ENCODE results near the gene KRTAP16-1.
"Not testable (repeated sequence)": the region's sequence is repeated elsewhere in the genome, so short reads cannot be mapped to it uniquely, and the experiment has no call there.

KRTAP16-1 gene

DNA sequence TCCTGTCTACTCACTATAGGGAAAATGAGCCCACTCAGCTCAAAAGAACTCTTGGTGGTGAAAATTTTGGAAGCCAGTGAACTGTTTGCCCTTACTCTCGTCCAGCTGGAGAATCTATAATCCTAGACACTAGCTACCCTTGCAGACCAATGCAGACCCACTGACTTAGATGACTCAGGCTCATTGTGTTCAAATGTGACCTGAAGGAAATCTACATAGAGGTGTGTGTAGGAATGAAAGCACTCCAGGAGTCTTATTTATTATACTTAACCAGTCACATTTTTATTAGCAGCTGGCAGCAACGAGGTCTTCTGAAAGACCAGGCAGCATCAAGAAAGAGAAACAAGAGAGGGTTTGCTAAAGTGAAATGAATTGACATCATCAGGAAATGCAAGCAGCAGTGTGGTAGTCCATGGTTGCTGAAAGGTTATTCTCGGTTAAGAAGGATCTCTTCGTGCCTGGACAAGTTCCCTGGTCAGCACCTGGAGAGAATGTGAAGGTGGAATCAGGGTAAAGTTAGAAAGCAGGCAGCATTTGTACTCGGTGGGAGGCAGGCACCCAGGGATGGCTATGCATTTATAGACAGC lies 7.8 kb downstream of the KRTAP16-1 start:
- no peak for DNase-seq

DNA sequence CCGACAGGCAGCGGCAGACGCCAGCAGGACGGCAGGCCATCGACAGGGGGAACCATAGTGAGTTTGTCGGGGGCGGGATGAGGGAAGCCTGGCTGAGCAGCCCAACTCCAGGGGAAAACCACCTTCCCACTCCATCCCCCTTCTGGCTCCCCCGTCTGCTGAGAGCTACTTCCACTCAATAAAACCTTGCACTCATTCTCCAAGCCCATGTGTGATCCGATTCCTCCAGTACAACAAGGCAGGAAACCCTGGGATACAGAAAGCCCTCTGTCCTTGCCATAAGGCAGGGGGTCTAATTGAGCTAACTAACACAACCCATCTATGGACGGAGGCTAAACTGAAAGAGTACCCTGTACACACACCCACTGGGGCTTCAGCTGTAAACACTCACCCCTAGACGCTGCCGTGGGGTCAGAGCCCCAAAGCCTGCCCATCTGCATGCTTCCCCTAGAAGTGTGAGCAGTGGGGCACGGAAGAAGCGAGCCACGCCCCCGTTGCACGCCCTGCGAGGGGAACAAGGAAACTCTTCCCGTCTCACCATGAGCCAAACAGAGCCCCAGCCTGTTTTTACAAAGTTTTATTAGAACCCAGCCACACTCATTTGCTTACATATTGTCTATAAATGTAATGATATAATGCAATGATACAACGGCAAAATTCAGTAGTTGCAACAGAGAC lies 10.5 kb downstream of the KRTAP16-1 start:
- DNase-seq = no peak

DNA sequence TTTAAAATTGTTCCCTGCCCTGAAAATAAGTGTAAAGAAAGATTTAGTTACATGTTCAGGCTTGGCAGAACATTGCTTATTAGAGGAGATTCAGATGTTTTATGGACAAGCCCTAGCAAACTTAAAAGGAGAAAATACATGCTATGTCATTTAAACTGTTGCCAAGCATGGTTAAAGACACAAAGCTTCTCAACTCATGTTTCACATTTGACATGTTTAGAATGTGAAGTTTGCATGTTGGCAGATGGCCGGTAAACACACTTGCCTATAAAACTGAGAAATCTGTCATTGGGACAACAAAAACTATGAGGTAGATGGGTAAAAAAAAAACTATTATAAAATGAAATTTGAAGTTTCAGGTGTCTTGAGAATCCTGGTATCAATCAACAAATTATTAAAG lies 12.3 kb downstream of the KRTAP16-1 start:
- no peak for DNase-seq

GRCh38 chr17:41294016-41294415 lies 15.1 kb downstream of the KRTAP16-1 start:
- DNase-seq = no peak

DNA sequence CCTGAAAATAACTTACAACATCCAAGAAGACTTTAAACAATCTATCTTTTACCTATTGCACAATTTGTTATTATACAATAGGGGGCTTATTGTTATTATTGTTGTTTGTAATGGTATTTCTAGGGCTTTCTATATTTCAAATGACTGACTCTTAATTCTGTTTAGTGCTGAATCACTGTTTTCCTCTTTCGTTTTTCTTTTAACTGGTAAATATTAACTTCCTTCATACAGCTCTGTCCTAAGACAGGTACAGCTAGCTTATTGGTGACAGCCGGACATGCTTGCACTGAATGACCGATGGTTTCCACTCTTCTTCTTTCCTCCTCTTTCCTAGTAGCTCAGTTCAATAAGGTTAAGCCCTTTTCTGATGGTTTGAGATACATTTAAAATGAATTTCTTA lies 22.1 kb downstream of the KRTAP16-1 start:
- no peak for DNase-seq

GRCh38 chr17:41284546-41284945 lies 24.6 kb downstream of the KRTAP16-1 start:
- DNase-seq = no peak

- DNase-seq = no peak
Measured at GRCh38 chr17:41284043-41284442, 25.1 kb downstream of the KRTAP16-1 start.

GRCh38 chr17:41278176-41278955 lies 30.7 kb downstream of the KRTAP16-1 start:
- DNase-seq = no peak

DNA sequence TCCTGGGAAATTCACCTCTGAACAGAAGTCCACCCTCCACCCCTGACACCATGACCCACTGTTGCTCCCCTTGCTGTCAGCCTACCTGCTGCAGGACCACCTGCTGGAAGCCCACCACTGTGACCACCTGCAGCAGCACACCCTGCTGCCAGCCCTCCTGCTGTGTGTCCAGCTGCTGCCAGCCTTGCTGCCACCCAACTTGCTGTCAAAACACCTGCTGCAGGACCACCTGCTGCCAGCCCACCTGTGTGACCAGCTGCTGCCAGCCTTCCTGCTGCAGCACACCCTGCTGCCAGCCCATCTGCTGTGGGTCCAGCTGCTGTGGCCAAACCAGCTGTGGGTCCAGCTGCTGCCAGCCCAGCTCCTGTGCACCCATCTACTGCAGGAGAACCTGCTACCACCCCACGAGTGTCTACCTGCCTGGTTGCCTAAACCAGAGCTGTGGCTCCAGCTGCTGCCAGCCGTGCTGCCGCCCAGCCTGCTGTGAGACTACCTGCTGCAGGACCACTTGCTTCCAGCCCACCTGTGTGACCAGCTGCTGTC lies 33.4 kb downstream of the KRTAP16-1 start, which contains the start of gene KRTAP9-7:
TSS of gene KRTAP9-7 (plus strand) at position 51 of the 543 bp plus-strand sequence. CDS start at position 51, 0 bp downstream.
- DNase-seq = not testable (repeated sequence)

GRCh38 chr17:41271858-41272257 lies 37.3 kb downstream of the KRTAP16-1 start:
- no peak for DNase-seq

DNA sequence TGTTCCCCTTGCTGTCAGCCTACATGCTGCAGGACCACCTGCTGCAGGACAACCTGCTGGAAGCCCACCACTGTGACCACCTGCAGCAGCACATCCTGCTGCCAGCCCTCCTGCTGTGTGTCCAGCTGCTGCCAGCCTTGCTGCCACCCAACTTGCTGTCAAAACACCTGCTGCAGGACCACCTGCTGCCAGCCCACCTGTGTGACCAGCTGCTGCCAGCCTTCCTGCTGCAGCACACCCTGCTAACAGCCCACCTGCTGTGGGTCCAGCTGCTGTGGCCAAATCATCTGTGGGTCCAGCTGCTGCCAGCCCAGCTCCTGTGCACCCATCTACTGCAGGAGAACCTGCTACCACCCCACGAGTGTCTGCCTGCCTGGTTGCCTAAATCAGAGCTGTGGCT lies 37.8 kb downstream of the KRTAP16-1 start:
- not testable (repeated sequence) for DNase-seq

GRCh38 chr17:41267711-41268110 lies 41.4 kb downstream of the KRTAP16-1 start:
- no peak for DNase-seq

DNA sequence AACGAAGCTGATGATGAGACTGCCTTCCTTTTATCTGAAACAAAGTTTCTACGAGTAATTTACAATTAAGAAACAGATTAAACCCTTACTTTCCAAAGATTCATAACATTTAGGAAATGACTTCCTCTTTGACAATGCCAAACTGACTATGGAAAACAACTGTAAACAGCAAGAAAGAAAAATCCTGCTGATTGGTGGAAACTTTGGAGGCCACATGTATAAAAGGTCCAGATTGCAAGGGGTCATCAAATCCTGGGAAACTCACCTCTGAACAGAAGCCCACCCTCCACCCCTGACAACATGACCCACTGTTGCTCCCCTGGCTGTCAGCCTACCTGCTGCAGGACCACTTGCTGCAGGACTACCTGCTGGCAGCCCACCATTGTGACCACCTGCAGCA lies 44.0 kb downstream of the KRTAP16-1 start, which contains the start of gene KRTAP9-6:
TSS of gene KRTAP9-6 (plus strand) at position 301 of the 400 bp plus-strand sequence. CDS start at position 301, 0 bp downstream.
- DNase-seq = no peak

- DNase-seq = no peak
Measured at GRCh38 chr17:41264599-41264998, 44.5 kb downstream of the KRTAP16-1 start.

DNA sequence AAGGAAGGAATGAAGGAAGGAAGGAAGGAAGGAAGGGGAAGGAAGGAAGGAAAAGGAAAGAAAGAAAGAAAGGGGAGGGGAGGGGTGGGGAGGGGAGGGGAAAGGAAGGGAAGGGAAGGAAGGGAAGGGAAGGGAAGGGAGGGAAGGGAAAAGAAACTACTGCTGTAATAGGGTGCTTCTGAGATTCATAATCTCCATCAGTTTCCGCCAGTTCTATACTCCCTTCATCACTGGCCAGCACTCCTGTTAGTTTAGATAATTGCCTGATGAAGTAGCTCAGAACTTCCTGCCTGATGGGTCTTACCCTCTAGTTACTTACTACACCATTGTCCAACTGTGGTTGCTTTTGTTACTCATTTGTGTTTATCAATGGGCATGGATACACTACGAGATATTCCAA lies 45.9 kb downstream of the KRTAP16-1 start:
- DNase-seq = no peak

GRCh38 chr17:41258406-41258805 lies 50.7 kb downstream of the KRTAP16-1 start:
- DNase-seq = no peak

All from activated CD4-positive, alpha-beta T cell treated with anti-CD3 and anti-CD28 coated beads, Interleukin-10, Interleukin-2, amounts not matched to agents 100 ng/mL and 50 ng/mL, durations not matched to agents 16 hours and 8 hours (primary cell).